Cardiac ventricle fibroblast (primary cell): ENCODE results near the gene CLHC1. TPM values are rescaled to one million over a fixed set of nuclear protein-coding genes. Genes with fewer than 3 reads are reported as not detected.

Experiments
- total RNA-seq: library from RNA; depleted of rRNA; stranded (reverse); fragments of >200 nt; gene quantifications from 2 replicates; pipeline ENCODE4 v1.2.3, GENCODE V29; 2015

Gene CLHC1
- 5.7 and 8.2 TPM in 2 replicates for total RNA-seq

DNA sequence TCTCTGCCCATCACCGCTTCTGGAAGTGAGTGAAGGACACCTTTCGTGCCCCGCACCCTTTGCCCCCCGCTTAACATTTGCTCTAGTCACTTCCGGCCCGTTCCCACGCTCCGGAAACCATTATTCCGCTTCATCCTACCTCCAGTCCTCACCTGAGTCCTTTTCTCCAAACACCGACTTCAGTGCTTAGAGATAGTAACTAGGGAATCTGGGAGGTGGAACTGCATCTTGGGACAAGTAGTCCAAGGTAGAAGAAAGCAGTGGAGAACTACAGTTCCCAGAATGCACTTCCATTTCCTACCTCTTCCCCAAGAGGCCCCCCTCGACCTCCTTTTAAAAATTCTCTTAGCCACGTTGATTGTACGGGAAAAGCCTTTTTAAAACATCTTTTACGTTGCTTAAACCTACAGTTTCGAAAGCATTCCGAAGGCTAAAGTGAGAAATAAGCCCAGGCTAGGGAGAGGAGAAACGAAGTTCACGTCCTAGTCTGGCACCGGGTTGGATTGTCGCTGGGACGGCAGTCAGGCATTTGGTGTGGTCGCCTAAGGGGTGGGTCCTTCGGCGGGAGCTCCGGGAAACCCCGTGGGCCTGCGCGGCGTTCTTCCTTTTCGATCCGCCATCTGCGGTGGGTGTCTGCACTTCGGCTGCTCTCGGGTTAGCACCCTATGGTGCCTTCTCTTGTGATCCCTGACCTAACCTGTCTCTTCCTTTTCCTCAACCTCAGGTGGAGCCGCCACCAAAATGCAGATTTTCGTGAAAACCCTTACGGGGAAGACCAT, at the start of gene CLHC1, which contains the start of gene RPS27A:
CLHC1 (minus strand) TSS at position 210 of the 779 bp plus-strand sequence. CDS start 9,882 bp downstream, outside the sequence.
RPS27A (plus strand) TSS at position 605 of the 779 bp plus-strand sequence; CDS start at position 742, 137 bp downstream.

DNA sequence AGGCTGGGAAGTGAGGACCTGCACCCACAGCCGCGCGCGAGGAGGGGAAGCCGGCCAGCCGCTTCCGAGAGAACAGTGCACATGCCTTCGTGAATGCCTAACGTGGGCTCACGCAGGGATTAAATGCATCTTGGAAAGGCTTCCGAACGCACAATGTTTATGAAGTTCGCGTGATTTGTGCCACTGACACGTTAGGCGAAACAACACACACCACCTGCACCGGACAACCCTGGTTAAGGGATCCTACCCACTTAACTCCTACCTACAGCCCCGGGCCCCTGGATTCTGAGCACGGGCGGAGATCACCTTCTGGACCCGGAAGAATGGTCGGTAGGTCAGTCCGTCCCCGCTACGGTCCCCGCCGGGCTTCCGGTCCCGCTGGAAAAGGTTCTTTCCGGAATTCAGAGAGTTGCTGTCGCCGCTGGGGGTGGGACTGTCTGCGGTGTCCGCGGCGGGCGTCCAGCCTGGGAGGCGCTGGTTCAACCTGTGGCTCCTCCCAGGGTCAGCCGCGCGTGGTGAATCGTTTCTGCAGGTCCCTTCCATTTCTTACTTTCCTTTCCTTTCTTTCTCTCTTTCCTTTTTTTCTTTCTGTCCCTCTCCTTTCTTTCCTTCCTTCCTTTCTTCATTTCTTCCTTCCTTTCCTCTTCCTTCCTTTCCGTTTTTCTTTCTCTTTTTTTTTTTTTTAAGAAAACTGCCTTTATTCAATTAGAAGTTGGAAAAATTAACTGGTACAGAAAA, 37.0 kb upstream of the CLHC1 start, which contains the start of gene MTIF2:
MTIF2 (minus strand) TSS at position 325 of the 738 bp plus-strand sequence. CDS start 5,373 bp downstream, outside the sequence.

Other genes with a start within 250 kb of the CLHC1 start
- 169 and 203 TPM in 2 replicates for gene RTN4, start 181.8 kb downstream of the CLHC1 start, total RNA-seq
- gene RPS27A, start 395 bp upstream of the CLHC1 start, total RNA-seq: 1,586 and 1,619 TPM in 2 replicates
- gene MTIF2, start 36.9 kb upstream of the CLHC1 start, total RNA-seq: 24.0 and 24.2 TPM in 2 replicates
- gene CCDC88A, start 187.6 kb upstream of the CLHC1 start, total RNA-seq: 28.7 and 30.5 TPM in 2 replicates